Heart left ventricle (tissue), 16 donors: ENCODE data around the gene PITPNM1. TPM values are rescaled to one million over a fixed set of nuclear protein-coding genes. Genes with fewer than 3 reads are reported as not detected.

ENCODE experiments used
- ATAC-seq, 4 donors: fragments of 200-7000 bp; cut with Tn5 transposase; one replicate each; pipeline ENCODE4 v1.9.1; 2020 to 2022; ENCODE audit warnings: moderate library complexity in 4 of 4, mild to moderate bottlenecking in 3 of 4, moderate number of reproducible peaks in 1 of 4
- DNase-seq, 5 donors: peaks; one replicate each; pipeline ENCODE4 v3.0.0-alpha.2; 2020
- H3K27ac ChIP-seq, 12 donors: fragments of 200-600 bp; sonication (generic) in 4 of 12; one replicate each; pipeline versions ENCODE4 v1.5.0 to v1.8.0; 2016 to 2022; ENCODE audit warnings: mild to moderate bottlenecking in 2 of 12
- H3K27me3 ChIP-seq, 9 donors: fragments of 200-600 bp; sonication (generic) in 2 of 9; one replicate each; pipeline versions ENCODE4 v1.5.1 to v1.8.0; 2016 to 2022; ENCODE audit warnings: mild to moderate bottlenecking in 3 of 9
- H3K36me3 ChIP-seq, 9 donors: fragments of 200-600 bp; sonication (generic) in 2 of 9; one replicate each; pipeline versions ENCODE4 v1.5.0 to v1.8.0; 2018 to 2022; ENCODE audit warnings: mild to moderate bottlenecking in 2 of 9
- H3K4me1 ChIP-seq, 12 donors: fragments of 200-600 bp; sonication (generic) in 4 of 12; one replicate each; pipeline versions ENCODE4 v1.5.0 to v1.8.0; 2016 to 2022; ENCODE audit warnings: mild to moderate bottlenecking in 3 of 12
- H3K4me3 ChIP-seq, 12 donors: fragments of 200-600 bp; sonication (generic) in 4 of 12; one replicate each; pipeline versions ENCODE4 v1.5.0 to v1.8.0; 2017 to 2022; ENCODE audit warnings: mild to moderate bottlenecking in 9 of 12, moderate library complexity in 4 of 12
- H3K9me3 ChIP-seq, 12 donors: fragments of 200-600 bp; sonication (generic) in 4 of 12; one replicate each; pipeline versions ENCODE4 v1.5.0 to v1.8.0; 2016 to 2022; ENCODE audit warnings: mild to moderate bottlenecking in 1 of 12
- CTCF ChIP-seq, 12 donors: fragments of 200-600 bp; sonication (generic) in 4 of 12; IDR thresholded peaks; one replicate each; pipeline versions ENCODE4 v1.5.0 to v1.8.0; 2018 to 2022; ENCODE audit warnings: antibody characterized with exemption in 12 of 12, mild to moderate bottlenecking in 5 of 12
- POLR2A ChIP-seq, 2 donors: fragments of 450-650 bp; IDR thresholded peaks; one replicate each; pipeline ENCODE4 v1.6.1; 2017; ENCODE audit warnings: antibody characterized with exemption in 2 of 2, mild to moderate bottlenecking in 2 of 2, moderate library complexity in 2 of 2
- WGBS, 4 donors: extraction: QIAGEN DNeasy Blood & Tissue Kit in 2 of 4; methylation state at CpG; one replicate each; pipeline versions ENCODE4 v1.1.5 to v1.1.7; 2013 to 2018; 5-methylcytosine and 5-hydroxymethylcytosine counted together
- intact Hi-C, 10 donors: fragments of 100-400 bp; cut with DNase I; formaldehyde crosslinking; loops; one replicate each; pipeline versions ENCODE4 v1.11.1 to v1.14.2; 2022
- polyA plus RNA-seq, 2 donors: library from polyadenylated mRNA; stranded (reverse); fragments of 200-250 nt; gene quantifications; one replicate each; pipeline ENCODE4 v1.2.3, GENCODE V29; 2013
- total RNA-seq, 9 donors: library from RNA; depleted of rRNA in 2 of 9; stranded (reverse); fragments of >200 nt in 2 of 9; fragmentation: NEBNext Ultra II Directional in 3 of 9; extraction: Animal tissue kit (Norgen Biotek cat#: 25700) in 3 of 9; gene quantifications; one replicate each; pipeline versions ENCODE4 v1.1.0 to v1.2.4, GENCODE V29; 2016 to 2023
- donor health status: ischemic (EF 13 %, LVEDD 7.1; RV severe dilation, severe dysfunction).
- donor health status: healthy with polysubstance abuse.
- donor health status: DM: no; HTN: yes; CAD: no.
- donor health status: DM: no; HTN: no; CAD: no.
- donor health status: ischemic (EF 25% LVEDD 6.9; RV normal size, moderate dysfunction).
- donor health status: ischemic (EF 25% LVEDD 5.7; RV mildly dilated, moderate dysfunction).
- donor health status: healthy.
- donor health status: DM: yes; HTN: yes; CAD: no.
- donor health status: ischemic (EF 35%, LVEDD 5.7; RV mildly dilated, moderate dysfunction).
- donor health status: nonischemic (EF 11% LVEDD 7.7; RV severe dilation, severe dysfunction).
- donor health status: DM: yes; HTN: yes; CAD: no.
- donor health status: PGD.
- donor health status: ischemic (EF 29% LVEDD 5.4; RV normal size, mild dysfunction).
- donor health status: nonischemic (EF 23%, LVEDD 6.1; RV moderate dilation, normal function).

PITPNM1 gene
- total and polyA plus RNA-seq, 11 donors: 24.2 to 69.1 (median 34.3) TPM

DNA sequence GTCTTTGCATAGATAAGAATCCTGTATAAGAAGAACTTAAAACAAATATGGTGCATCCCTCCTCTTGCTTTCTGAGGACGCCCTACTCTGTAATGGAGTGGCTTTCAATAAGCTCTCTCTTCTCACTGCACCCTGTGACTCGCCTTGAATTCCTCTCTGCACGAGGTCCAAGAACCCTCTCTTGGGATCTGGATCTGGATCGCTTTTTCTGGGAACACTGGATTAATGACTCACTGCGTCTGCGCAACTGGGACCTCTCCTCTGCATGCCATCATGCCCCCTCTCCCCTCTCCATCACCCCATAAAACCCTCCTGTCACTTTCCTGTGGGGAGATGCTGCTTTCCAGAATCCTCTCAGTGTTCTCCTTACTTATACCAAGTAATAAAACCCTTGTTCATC, 33.1 kb upstream of the PITPNM1 start:
- Histone ChIP-seq H3K27ac (no peak overlapping the region), H3K36me3 (no peaks in the 10 kb centered on the region), H3K9me3 (peaks cover 0 to 17% (median 8%) of the 10 kb centered on the region in 12 donors), H3K4me3 (no peak overlapping the region), H3K27me3 (no peaks in the 10 kb centered on the region), H3K4me1 (no peaks in the 10 kb centered on the region)
- no peak for TF ChIP-seq POLR2A (IDR thresholded peaks at IDR 0.05)
- TF ChIP-seq CTCF (IDR thresholded peaks at IDR 0.05): no peak
- WGBS, 4 donors: 64 to 76% (median 71%) methylated on average over 6 of the region's 6 CpGs
- peak in 1 of 4 donors; percentile 58 for ATAC-seq
- intact Hi-C loops: no loop called here
- DNase-seq: no peak

DNA sequence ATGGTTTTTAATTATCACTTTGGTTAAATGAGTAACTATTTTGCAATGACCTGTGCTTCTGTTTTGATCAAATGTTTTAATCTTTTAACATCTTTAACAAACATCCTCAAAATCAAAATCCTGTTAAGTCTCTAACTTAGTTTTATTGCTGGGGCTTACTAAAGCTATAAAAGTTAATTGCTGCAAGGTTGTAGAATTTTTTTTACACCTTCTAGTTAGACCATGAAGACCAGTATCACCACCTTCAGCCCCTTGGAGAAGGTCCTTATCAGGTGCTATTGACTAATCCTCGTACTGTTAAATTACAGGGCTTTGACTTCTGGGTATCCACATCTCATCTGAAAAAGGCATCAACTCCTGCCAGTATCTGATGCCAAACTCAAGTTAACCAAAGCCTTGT, 30.4 kb upstream of the PITPNM1 start:
- no peak for ATAC-seq
- peaks cover 0 to 5% (median 0%) of the 10 kb centered on the region in 12 donors for H3K4me1 ChIP-seq
- H3K27ac ChIP-seq: no peak overlapping the region
- no peaks in the 10 kb centered on the region for H3K36me3 ChIP-seq
- TF ChIP-seq POLR2A (IDR thresholded peaks at IDR 0.05) (no peak), CTCF (IDR thresholded peaks at IDR 0.05) (no peak)
- intact Hi-C loops: no loop called here
- no peak overlapping the region for H3K4me3 ChIP-seq
- no peak for DNase-seq
- no peaks in the 10 kb centered on the region for H3K27me3 ChIP-seq
- peaks cover 0 to 20% (median 8%) of the 10 kb centered on the region in 12 donors for H3K9me3 ChIP-seq
- WGBS, 4 donors: 70 to 88% (median 75%) methylated on average over 1 of the region's 1 CpG

GRCh38 chr11:67534070-67534679, 29.0 kb upstream of the PITPNM1 start:
- Histone ChIP-seq H3K27me3 (no peaks in the 10 kb centered on the region), H3K4me1 (peaks cover 0 to 5% (median 0%) of the 10 kb centered on the region in 12 donors), H3K27ac (no peak overlapping the region), H3K4me3 (no peak overlapping the region), H3K9me3 (peaks cover 0 to 20% (median 8%) of the 10 kb centered on the region in 12 donors), H3K36me3 (no peaks in the 10 kb centered on the region)
- intact Hi-C loops: no loop called here
- WGBS, 4 donors: 35 to 43% (median 36%) methylated on average over 4 of the region's 4 CpGs
- no peak for ATAC-seq
- no peak for DNase-seq
- TF ChIP-seq CTCF (IDR thresholded peaks at IDR 0.05) (no peak), POLR2A (IDR thresholded peaks at IDR 0.05) (no peak)

DNA sequence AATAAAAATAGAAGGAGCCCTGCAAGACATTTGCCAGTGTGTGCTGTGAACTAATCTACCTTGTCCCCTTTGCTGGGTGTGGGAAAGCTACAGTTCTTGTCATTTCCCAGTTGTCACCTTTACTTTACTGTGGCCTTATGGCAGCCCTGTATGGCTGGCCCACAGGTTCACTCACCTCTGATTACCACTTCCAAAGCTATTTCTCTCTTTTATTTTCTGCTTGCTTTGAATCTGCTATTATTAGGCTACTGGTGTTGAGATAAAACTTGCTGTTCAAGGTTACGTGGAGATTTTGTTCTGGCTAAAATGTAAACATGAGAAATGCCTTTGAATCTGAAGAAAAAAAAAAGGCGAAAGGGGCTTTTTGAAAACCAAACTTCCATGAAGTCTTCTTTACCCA, 27.7 kb upstream of the PITPNM1 start:
- no peaks in the 10 kb centered on the region for H3K36me3 ChIP-seq
- WGBS, 4 donors: 64 to 74% (median 73%) methylated on average over 2 of the region's 2 CpGs
- intact Hi-C loops: no loop called here
- H3K4me1 ChIP-seq: peaks cover 0 to 5% (median 0%) of the 10 kb centered on the region in 12 donors
- no peak overlapping the region for H3K27ac ChIP-seq
- TF ChIP-seq POLR2A (IDR thresholded peaks at IDR 0.05): no peak
- TF ChIP-seq CTCF (IDR thresholded peaks at IDR 0.05): no peak
- H3K9me3 ChIP-seq: peaks cover 0 to 20% (median 8%) of the 10 kb centered on the region in 12 donors
- H3K4me3 ChIP-seq: no peak overlapping the region
- H3K27me3 ChIP-seq: no peaks in the 10 kb centered on the region
- DNase-seq (no peak), ATAC-seq (no peak)
